Prostate gland (tissue), 2 donors: ENCODE data around the gene CCDC148. TPM values are rescaled to one million over a fixed set of nuclear protein-coding genes. Genes with fewer than 3 reads are reported as not detected.

Experiments
- DNase-seq: peaks from one replicate; pipeline ENCODE4 v3.0.0-alpha.2; 2019; ENCODE audit warnings: low spot score
- H3K27ac ChIP-seq, 2 donors: fragments of 200-600 bp; sonication (generic); 2 replicates each; pipeline ENCODE4 v1.5.1; 2017 to 2019
- H3K27me3 ChIP-seq: fragments of 200-600 bp; sonication (generic); replicated peaks from 2 replicates; pipeline ENCODE4 v1.5.1; 2019; ENCODE audit not compliant: insufficient read depth
- H3K36me3 ChIP-seq, 2 donors: fragments of 200-600 bp; sonication (generic); 1 replicate in 1 of 2; 2 replicates in 1 of 2; pipeline versions ENCODE4 v1.5.1 to v1.8.1; 2017 to 2019
- H3K4me1 ChIP-seq: fragments of 200-600 bp; sonication (generic); replicated peaks from 2 replicates; pipeline ENCODE4 v1.5.1; 2019
- H3K4me3 ChIP-seq, 2 donors: fragments of 200-600 bp; sonication (generic); 2 replicates each; pipeline ENCODE4 v1.5.1; 2017 to 2019
- H3K9me3 ChIP-seq: fragments of 200-600 bp; sonication (generic); 2 replicates; pipeline ENCODE4 v1.5.1; 2017
- CTCF ChIP-seq, 4 experiments: fragments of 200-600 bp in 2 of 4; fragments of 450-650 bp in 2 of 4; sonication (generic) in 2 of 4; IDR thresholded peaks; 1 replicate in 3 of 4; 2 replicates in 1 of 4; pipeline ENCODE4 v1.5.1; 2016 to 2019; ENCODE audit warnings: antibody characterized with exemption in 4 of 4, mild to moderate bottlenecking in 2 of 4, moderate library complexity in 2 of 4
- POLR2A ChIP-seq: fragments of 450-650 bp; IDR thresholded peaks from one replicate; pipeline ENCODE4 v1.6.1; 2016; ENCODE audit warnings: antibody characterized with exemption, mild to moderate bottlenecking
- POLR2AphosphoS5 ChIP-seq: sonication (generic); formaldehyde crosslinking; IDR thresholded peaks from one replicate; pipeline ENCODE4 v1.6.1; 2017; ENCODE audit warnings: antibody characterized with exemption
- WGBS: methylation state at CpG from one replicate; pipeline ENCODE4 v1.1.5; 2018; 5-methylcytosine and 5-hydroxymethylcytosine counted together
- intact Hi-C: fragments of 100-400 bp; cut with DNase I; formaldehyde crosslinking; loops from one replicate; pipeline ENCODE4 v1.14.2; 2022
- total RNA-seq, 2 donors: library from RNA; depleted of rRNA; stranded (reverse); fragments of >200 nt; gene quantifications; one replicate each; pipeline ENCODE4 v1.1.0, GENCODE V29; 2016

The CCDC148 gene
- total RNA-seq, 2 donors from 2014 or later, result 1.5 to 1.6 TPM

GRCh38 chr2:158464426-158465281 is 8.1 kb upstream of the CCDC148 start:
- no peak overlapping the region for H3K27ac ChIP-seq
- no peaks in the 10 kb centered on the region for H3K9me3 ChIP-seq
- intact Hi-C loops, result no loop called here
- no peak for DNase-seq
- no peak for TF ChIP-seq POLR2A
- TF ChIP-seq CTCF (IDR thresholded peaks at IDR 0.05), result peak in 2 of 4 experiments; percentile 12 to 20
- no peaks in the 10 kb centered on the region for H3K36me3 ChIP-seq
- no peaks in the 10 kb centered on the region for H3K4me1 ChIP-seq
- H3K4me3 ChIP-seq, result no peak overlapping the region
- H3K27me3 ChIP-seq, result no peaks in the 10 kb centered on the region
- 87% methylated on average over 4 of the region's 4 CpGs for WGBS

GRCh38 chr2:158463496-158464095 is 7.0 kb upstream of the CCDC148 start:
- WGBS, result 76% methylated on average over 6 of the region's 6 CpGs
- Histone ChIP-seq H3K9me3 (no peaks in the 10 kb centered on the region), H3K27me3 (no peaks in the 10 kb centered on the region), H3K27ac (no peak overlapping the region), H3K4me3 (no peak overlapping the region), H3K4me1 (no peaks in the 10 kb centered on the region), H3K36me3 (no peaks in the 10 kb centered on the region)
- intact Hi-C loops, result no loop called here
- no peak for TF ChIP-seq POLR2A
- TF ChIP-seq CTCF (IDR thresholded peaks at IDR 0.05), result no peak
- TF ChIP-seq POLR2AphosphoS5, result no peak
- no peak for DNase-seq

GRCh38 chr2:158460632-158461297 is 4.2 kb upstream of the CCDC148 start:
- Histone ChIP-seq H3K27ac (no peak overlapping the region), H3K9me3 (no peaks in the 10 kb centered on the region), H3K36me3 (no peaks in the 10 kb centered on the region), H3K4me3 (no peak overlapping the region), H3K27me3 (no peaks in the 10 kb centered on the region), H3K4me1 (no peaks in the 10 kb centered on the region)
- intact Hi-C loops, result no loop called here
- no peak for DNase-seq
- TF ChIP-seq POLR2AphosphoS5 (no peak), POLR2A (no peak), CTCF (IDR thresholded peaks at IDR 0.05) (peak in 2 of 4 experiments; percentile 35 to 50)
- 32% methylated on average over 3 of the region's 3 CpGs for WGBS

- Histone ChIP-seq H3K4me3 (peak overlapping the region in 1 of 2 donors; percentile 76), H3K4me1 (no peaks in the 10 kb centered on the region), H3K36me3 (no peaks in the 10 kb centered on the region), H3K27me3 (no peaks in the 10 kb centered on the region), H3K9me3 (no peaks in the 10 kb centered on the region), H3K27ac (no peak overlapping the region)
- TF ChIP-seq POLR2A, result no peak
- no peak for TF ChIP-seq POLR2AphosphoS5
- no peak for TF ChIP-seq CTCF (IDR thresholded peaks at IDR 0.05)
- no peak for DNase-seq
- WGBS, result 32% methylated on average over 9 of the region's 9 CpGs
- intact Hi-C loops, result loop anchor here (5.0 kb wide), 1 partner anchor 293 kb away; no protein-coding TSS in a partner anchor
Observed at GRCh38 chr2:158459161-158460003, 2.8 kb upstream of the CCDC148 start.
